ENCODE measurements around the gene C5orf63.

Gene C5orf63

DNA sequence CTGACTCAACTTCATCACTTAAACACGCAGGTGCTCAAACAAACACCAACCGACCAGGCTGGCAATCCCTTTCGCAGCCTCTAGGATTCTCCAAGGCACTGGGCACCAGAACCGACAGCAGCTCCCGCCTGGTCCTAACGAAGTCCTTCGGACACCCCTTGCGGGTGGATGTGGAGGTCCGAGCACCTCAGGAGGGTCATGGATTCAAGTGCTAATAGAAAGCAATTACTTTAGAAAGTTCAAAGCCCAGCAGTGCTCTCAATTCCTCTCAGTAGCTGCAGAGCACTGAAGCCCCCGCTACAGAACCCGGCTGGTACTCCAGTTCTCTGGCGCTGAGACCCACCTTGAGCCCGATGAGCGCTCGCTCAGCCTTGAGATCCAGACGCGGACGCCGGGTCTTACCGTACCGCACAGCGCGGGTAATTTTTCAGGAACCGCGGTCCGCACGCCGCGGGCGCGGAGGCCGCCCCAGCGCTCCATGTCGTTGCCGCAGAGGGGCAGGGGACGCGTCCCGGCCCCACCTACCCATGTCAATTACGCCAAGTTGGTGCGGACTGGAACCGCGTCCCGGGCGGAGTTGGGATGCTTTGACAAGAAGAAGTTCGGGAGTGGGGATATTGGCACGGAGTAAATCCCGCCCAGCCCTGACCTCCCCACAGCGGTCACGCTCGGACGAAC is 43.6 kb downstream of the C5orf63 start:
- peaks cover 3% of the 10 kb centered on the region; the same call in 1 of the 2 replicates for H4K20me1 ChIP-seq (ENCODE audit: control insufficient read depth, insufficient read depth, low read depth, low read length)
- H3K4me1 ChIP-seq (ENCODE audit: control insufficient read depth, low read length): peaks cover 39% of the 10 kb centered on the region
- TF ChIP-seq, protein P1, sequence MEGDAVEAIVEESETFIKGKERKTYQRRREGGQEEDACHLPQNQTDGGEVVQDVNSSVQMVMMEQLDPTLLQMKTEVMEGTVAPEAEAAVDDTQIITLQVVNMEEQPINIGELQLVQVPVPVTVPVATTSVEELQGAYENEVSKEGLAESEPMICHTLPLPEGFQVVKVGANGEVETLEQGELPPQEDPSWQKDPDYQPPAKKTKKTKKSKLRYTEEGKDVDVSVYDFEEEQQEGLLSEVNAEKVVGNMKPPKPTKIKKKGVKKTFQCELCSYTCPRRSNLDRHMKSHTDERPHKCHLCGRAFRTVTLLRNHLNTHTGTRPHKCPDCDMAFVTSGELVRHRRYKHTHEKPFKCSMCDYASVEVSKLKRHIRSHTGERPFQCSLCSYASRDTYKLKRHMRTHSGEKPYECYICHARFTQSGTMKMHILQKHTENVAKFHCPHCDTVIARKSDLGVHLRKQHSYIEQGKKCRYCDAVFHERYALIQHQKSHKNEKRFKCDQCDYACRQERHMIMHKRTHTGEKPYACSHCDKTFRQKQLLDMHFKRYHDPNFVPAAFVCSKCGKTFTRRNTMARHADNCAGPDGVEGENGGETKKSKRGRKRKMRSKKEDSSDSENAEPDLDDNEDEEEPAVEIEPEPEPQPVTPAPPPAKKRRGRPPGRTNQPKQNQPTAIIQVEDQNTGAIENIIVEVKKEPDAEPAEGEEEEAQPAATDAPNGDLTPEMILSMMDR (IDR thresholded peaks at IDR 0.05; ENCODE audit: low read depth, low read length, poor library complexity, severe bottlenecking): peak; percentile 31
- TF ChIP-seq EZH2phosphoT487 (IDR thresholded peaks at IDR 0.05; ENCODE audit: borderline replicate concordance, low read length): no peak
- H3F3A ChIP-seq (ENCODE audit: control insufficient read depth, insufficient read depth): no peaks in the 10 kb centered on the region
- H3K4me3 ChIP-seq (ENCODE audit: low read length): peak overlapping the region; percentile 95
- peak overlapping the region; percentile 15; the same call in 1 of the 2 replicates for H3K27ac ChIP-seq (ENCODE audit: low read depth, low read length)
- H3K9me3 ChIP-seq (ENCODE audit: control insufficient read depth, insufficient read depth, low read length): no peaks in the 10 kb centered on the region
- peak overlapping the region; percentile 78 for H3K4me2 ChIP-seq (ENCODE audit: low read length)
- H3K27me3 ChIP-seq (ENCODE audit: control insufficient read depth, low read length): peaks cover 4% of the 10 kb centered on the region; the same call in 1 of the 2 replicates
- H3K36me3 ChIP-seq (ENCODE audit: control insufficient read depth, low read length): peaks cover 5% of the 10 kb centered on the region; the same call in 1 of the 2 replicates
- no peaks in the 10 kb centered on the region for H3K9me2 ChIP-seq (replicated peaks; ENCODE audit: control insufficient read depth, low read length)
- peaks cover 46% of the 10 kb centered on the region for H3K79me2 ChIP-seq (ENCODE audit: control insufficient read depth, low read length)

GRCh38 chr5:127028822-127029457 is 44.4 kb downstream of the C5orf63 start:
- peak overlapping the region; percentile 78 for H3K4me2 ChIP-seq (ENCODE audit: low read length)
- H3K4me3 ChIP-seq (ENCODE audit: low read length): peak overlapping the region; percentile 95

DNA sequence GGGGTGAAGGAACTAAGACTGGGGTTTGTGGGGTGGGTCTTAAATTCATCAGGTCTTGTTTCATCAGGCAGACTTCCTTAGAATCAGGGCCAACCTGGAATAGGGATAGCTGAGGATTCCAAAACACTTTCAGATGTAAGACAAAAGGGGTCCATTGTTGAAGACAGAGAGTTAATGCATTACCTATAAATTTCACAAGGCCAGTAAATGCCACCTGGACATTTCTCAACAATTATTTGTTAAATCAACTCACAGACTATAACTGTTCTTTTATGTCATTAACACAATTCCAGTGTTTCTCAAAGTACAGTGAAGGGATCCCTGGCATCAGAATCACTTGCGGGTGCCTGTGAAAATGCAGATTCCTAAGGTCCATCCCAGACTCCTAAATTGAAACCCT is 45.8 kb downstream of the C5orf63 start:
- peaks cover 3% of the 10 kb centered on the region; the same call in 1 of the 2 replicates for H4K20me1 ChIP-seq (ENCODE audit: control insufficient read depth, insufficient read depth, low read depth, low read length)
- no peaks in the 10 kb centered on the region for H3K9me3 ChIP-seq (ENCODE audit: control insufficient read depth, insufficient read depth, low read length)
- no peak overlapping the region for H3K4me3 ChIP-seq (ENCODE audit: low read length)
- no peaks in the 10 kb centered on the region for H3K9me2 ChIP-seq (replicated peaks; ENCODE audit: control insufficient read depth, low read length)
- H3F3A ChIP-seq (ENCODE audit: control insufficient read depth, insufficient read depth): no peaks in the 10 kb centered on the region
- H3K27me3 ChIP-seq (ENCODE audit: control insufficient read depth, low read length): peaks cover 4% of the 10 kb centered on the region; the same call in 1 of the 2 replicates
- H3K4me2 ChIP-seq (ENCODE audit: low read length): no peak overlapping the region
- H3K4me1 ChIP-seq (ENCODE audit: control insufficient read depth, low read length): peaks cover 39% of the 10 kb centered on the region
- H3K36me3 ChIP-seq (ENCODE audit: control insufficient read depth, low read length): peaks cover 5% of the 10 kb centered on the region; the same call in 1 of the 2 replicates
- no peak for TF ChIP-seq EZH2phosphoT487 (IDR thresholded peaks at IDR 0.05; ENCODE audit: borderline replicate concordance, low read length)
- TF ChIP-seq, protein P1 (IDR thresholded peaks at IDR 0.05; ENCODE audit: low read depth, low read length, poor library complexity, severe bottlenecking): no peak
- H3K79me2 ChIP-seq (ENCODE audit: control insufficient read depth, low read length): peaks cover 56% of the 10 kb centered on the region
- H3K27ac ChIP-seq (ENCODE audit: low read depth, low read length): no peak overlapping the region

More at GRCh38 chr5:127028822-127029457, 44.4 kb downstream of the C5orf63 start:
- Histone ChIP-seq H4K20me1 (ENCODE audit: control insufficient read depth, insufficient read depth, low read depth, low read length) (peaks cover 3% of the 10 kb centered on the region; the same call in 1 of the 2 replicates), H3K79me2 (ENCODE audit: control insufficient read depth, low read length) (peaks cover 51% of the 10 kb centered on the region), H3F3A (ENCODE audit: control insufficient read depth, insufficient read depth) (no peaks in the 10 kb centered on the region), H3K27ac (ENCODE audit: low read depth, low read length) (no peak overlapping the region), H3K4me1 (ENCODE audit: control insufficient read depth, low read length) (peaks cover 39% of the 10 kb centered on the region), H3K27me3 (ENCODE audit: control insufficient read depth, low read length) (peaks cover 4% of the 10 kb centered on the region; the same call in 1 of the 2 replicates), H3K9me3 (ENCODE audit: control insufficient read depth, insufficient read depth, low read length) (no peaks in the 10 kb centered on the region), H3K36me3 (ENCODE audit: control insufficient read depth, low read length) (peaks cover 5% of the 10 kb centered on the region; the same call in 1 of the 2 replicates), H3K9me2 (replicated peaks; ENCODE audit: control insufficient read depth, low read length) (no peaks in the 10 kb centered on the region)
- TF ChIP-seq EZH2phosphoT487 (IDR thresholded peaks at IDR 0.05; ENCODE audit: borderline replicate concordance, low read length): no peak
- TF ChIP-seq, protein P1 (IDR thresholded peaks at IDR 0.05; ENCODE audit: low read depth, low read length, poor library complexity, severe bottlenecking): no peak
